ENCODE measurements around the gene CCDC88B. TPM values are rescaled to one million over a fixed set of nuclear protein-coding genes. Genes with fewer than 3 reads are reported as not detected.

Gene CCDC88B
- total RNA-seq, 1 experiment from 2014 or later: 7.6 TPM

DNA sequence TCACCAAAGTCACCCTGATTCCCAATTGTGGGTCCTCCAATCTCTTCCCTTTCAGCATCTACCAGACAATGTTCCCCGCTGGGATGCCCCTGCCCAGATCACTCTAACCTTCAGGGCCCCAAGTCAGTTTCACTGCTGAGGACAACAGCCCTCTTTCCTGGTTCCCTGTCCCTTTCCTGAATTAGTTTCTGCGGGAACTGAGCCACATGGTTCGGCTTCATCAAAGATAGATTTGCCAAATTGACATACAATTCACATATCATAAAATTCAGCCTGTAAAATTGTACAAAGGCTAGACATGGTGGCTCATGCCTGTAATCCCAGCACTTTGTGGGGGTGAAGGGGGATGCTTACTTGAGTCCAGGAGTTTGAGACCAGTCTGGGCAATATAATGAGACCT is 12.0 kb upstream of the CCDC88B start:
- no TSS peak for BruUV-seq (replicated peaks)
- no peak overlapping the region for H3K27ac Mint-ChIP-seq (ENCODE audit: unreplicated experiment)
- peaks cover 3% of the 10 kb centered on the region for H3K9me3 Mint-ChIP-seq (ENCODE audit: low read depth, unreplicated experiment)
- TF ChIP-seq, protein P1, sequence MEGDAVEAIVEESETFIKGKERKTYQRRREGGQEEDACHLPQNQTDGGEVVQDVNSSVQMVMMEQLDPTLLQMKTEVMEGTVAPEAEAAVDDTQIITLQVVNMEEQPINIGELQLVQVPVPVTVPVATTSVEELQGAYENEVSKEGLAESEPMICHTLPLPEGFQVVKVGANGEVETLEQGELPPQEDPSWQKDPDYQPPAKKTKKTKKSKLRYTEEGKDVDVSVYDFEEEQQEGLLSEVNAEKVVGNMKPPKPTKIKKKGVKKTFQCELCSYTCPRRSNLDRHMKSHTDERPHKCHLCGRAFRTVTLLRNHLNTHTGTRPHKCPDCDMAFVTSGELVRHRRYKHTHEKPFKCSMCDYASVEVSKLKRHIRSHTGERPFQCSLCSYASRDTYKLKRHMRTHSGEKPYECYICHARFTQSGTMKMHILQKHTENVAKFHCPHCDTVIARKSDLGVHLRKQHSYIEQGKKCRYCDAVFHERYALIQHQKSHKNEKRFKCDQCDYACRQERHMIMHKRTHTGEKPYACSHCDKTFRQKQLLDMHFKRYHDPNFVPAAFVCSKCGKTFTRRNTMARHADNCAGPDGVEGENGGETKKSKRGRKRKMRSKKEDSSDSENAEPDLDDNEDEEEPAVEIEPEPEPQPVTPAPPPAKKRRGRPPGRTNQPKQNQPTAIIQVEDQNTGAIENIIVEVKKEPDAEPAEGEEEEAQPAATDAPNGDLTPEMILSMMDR (IDR thresholded peaks at IDR 0.05; ENCODE audit: unreplicated experiment): no peak
- H3K27me3 Mint-ChIP-seq (ENCODE audit: unreplicated experiment): no peaks in the 10 kb centered on the region
- CTCF ChIA-PET: interaction anchor here (2.2 kb wide), 1 partner anchor 27 kb away, joined by 5 read pairs; no protein-coding TSS in a partner anchor
- intact Hi-C loops (cut with micrococcal nuclease; ENCODE audit: unreplicated experiment): no loop called here
- peaks cover 11% of the 10 kb centered on the region for H3K4me1 Mint-ChIP-seq (ENCODE audit: low read depth, unreplicated experiment)
- H3K36me3 Mint-ChIP-seq (ENCODE audit: insufficient read depth, unreplicated experiment): peaks cover 10% of the 10 kb centered on the region
- no peak for DNase-seq
- no peak overlapping the region for H3K4me3 Mint-ChIP-seq (ENCODE audit: low read depth, unreplicated experiment)

DNA sequence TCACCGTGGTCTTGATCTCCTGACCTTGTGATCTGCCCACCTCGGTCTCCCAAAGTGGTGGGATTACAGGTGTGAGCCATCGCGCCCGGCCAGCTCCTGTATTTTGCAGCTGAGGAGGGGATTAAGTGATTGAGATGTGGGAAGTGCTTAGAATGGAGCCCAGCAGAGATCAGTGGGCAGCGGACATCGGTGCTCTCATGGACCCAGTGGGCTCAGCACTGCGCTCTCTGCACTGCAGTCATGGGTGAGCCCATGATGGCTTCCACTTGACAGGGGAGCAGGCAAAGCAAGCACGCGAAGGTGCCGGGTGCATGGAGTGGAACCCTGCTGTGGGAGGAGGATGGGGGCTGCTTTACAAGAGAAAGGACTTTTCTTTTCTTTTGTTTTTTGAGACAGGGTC is 9.1 kb upstream of the CCDC88B start:
- CTCF ChIA-PET: interaction anchor here (1.0 to 2.8 kb wide), 4 partner anchors 13 to 47 kb away, joined by 4 to 58 read pairs (median 14); partner anchors contain the start of genes BAD, PRDX5 and TRMT112
- no TSS peak for BruUV-seq (replicated peaks)
- DNase-seq: no peak
- Mint-ChIP-seq H3K27ac (ENCODE audit: unreplicated experiment) (no peak overlapping the region), H3K36me3 (ENCODE audit: insufficient read depth, unreplicated experiment) (peaks cover 8% of the 10 kb centered on the region), H3K9me3 (ENCODE audit: low read depth, unreplicated experiment) (peaks cover 3% of the 10 kb centered on the region), H3K4me1 (ENCODE audit: low read depth, unreplicated experiment) (peaks cover 24% of the 10 kb centered on the region), H3K4me3 (ENCODE audit: low read depth, unreplicated experiment) (no peak overlapping the region), H3K27me3 (ENCODE audit: unreplicated experiment) (no peaks in the 10 kb centered on the region)
- intact Hi-C loops (cut with micrococcal nuclease; ENCODE audit: unreplicated experiment): no loop called here
- TF ChIP-seq, protein P1 (IDR thresholded peaks at IDR 0.05; ENCODE audit: unreplicated experiment): no peak

DNA sequence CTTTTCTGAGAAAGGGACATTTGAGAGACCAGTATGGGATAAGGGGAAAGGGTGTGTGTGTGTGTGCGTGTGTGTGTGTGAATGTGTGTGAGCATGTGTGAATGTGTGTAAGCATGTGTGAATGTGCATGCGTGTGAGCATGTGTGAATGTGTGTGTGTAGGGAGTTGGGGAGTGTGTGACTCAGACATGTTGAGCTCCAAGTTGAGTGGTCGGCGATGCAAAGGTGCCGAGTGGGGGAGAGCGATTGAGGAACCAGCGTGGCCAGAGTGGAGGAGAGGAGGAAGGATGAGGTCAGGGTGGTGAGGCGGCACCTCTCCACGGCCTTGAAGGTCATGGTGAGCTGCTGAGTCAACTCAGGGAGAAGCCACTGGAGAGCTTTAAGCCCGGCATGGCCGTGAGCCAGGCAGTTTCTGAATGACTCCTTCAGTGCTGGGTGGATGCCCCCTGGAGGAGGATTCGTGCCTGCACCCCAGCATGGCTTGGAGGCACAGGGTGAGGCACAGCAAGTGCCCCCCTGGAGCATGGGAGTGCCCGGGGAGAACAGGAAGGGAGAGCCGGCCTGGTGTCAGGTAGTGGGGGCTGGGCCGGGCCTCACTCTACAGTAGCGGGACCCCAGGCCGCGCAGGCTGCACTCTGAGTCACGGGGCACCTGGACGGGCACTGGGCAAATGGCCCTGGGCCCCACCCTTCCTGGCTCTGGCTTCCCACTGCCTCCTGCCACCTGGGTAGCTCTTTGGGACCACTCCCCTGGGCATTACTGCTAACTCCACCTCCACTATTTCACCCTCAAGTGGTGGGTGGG is 8.2 kb upstream of the CCDC88B start:
- Mint-ChIP-seq H3K27me3 (ENCODE audit: unreplicated experiment) (no peaks in the 10 kb centered on the region), H3K36me3 (ENCODE audit: insufficient read depth, unreplicated experiment) (peaks cover 8% of the 10 kb centered on the region), H3K9me3 (ENCODE audit: low read depth, unreplicated experiment) (peaks cover 3% of the 10 kb centered on the region), H3K4me1 (ENCODE audit: low read depth, unreplicated experiment) (peaks cover 24% of the 10 kb centered on the region), H3K4me3 (ENCODE audit: low read depth, unreplicated experiment) (no peak overlapping the region), H3K27ac (ENCODE audit: unreplicated experiment) (no peak overlapping the region)
- peak; percentile 84 for DNase-seq
- BruUV-seq (replicated peaks): no TSS peak
- CTCF ChIA-PET: interaction anchor here (1.0 to 2.8 kb wide), 8 partner anchors 11 to 50 kb away, joined by 3 to 58 read pairs (median 4); partner anchors contain the start of genes BAD, PRDX5 and TRMT112
- intact Hi-C loops (cut with micrococcal nuclease; ENCODE audit: unreplicated experiment): no loop called here
- TF ChIP-seq, protein P1 (IDR thresholded peaks at IDR 0.05; ENCODE audit: unreplicated experiment): peak; percentile 62

DNA sequence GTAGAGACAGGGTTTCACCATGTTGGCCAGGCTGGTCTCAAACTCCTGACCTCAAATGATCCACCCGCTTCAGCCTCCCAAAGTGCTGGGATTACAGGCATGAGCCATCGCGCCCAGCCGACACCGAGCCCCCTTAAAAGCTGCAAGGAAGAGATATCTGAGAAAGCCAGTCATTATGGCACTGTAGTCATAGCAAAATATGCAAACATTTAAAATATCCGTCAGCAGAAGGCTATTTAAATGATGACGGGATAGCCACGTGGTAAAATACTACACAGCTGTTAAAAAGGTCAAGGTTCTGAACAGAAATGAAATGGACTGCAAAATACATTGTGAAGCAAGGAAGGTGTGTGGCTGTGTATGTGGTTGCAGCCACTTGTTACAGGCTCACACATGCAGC is 6.4 kb upstream of the CCDC88B start:
- H3K36me3 Mint-ChIP-seq (ENCODE audit: insufficient read depth, unreplicated experiment): peaks cover 8% of the 10 kb centered on the region
- H3K4me3 Mint-ChIP-seq (ENCODE audit: low read depth, unreplicated experiment): no peak overlapping the region
- no TSS peak for BruUV-seq (replicated peaks)
- H3K4me1 Mint-ChIP-seq (ENCODE audit: low read depth, unreplicated experiment): peaks cover 24% of the 10 kb centered on the region
- no peak overlapping the region for H3K27ac Mint-ChIP-seq (ENCODE audit: unreplicated experiment)
- CTCF ChIA-PET: interaction anchor here (1.7 to 2.8 kb wide), 2 partner anchors 21 to 33 kb away, joined by 4 to 25 read pairs; no protein-coding TSS in a partner anchor
- no peaks in the 10 kb centered on the region for H3K27me3 Mint-ChIP-seq (ENCODE audit: unreplicated experiment)
- intact Hi-C loops (cut with micrococcal nuclease; ENCODE audit: unreplicated experiment): no loop called here
- TF ChIP-seq, protein P1 (IDR thresholded peaks at IDR 0.05; ENCODE audit: unreplicated experiment): no peak
- no peak for DNase-seq
- H3K9me3 Mint-ChIP-seq (ENCODE audit: low read depth, unreplicated experiment): no peaks in the 10 kb centered on the region

Measured in Calu3 (cell line).